CD4-positive, alpha-beta T cell (primary cell): ENCODE data around the gene CELF5. TPM values are rescaled to one million over a fixed set of nuclear protein-coding genes. Genes with fewer than 3 reads are reported as not detected.

Experiments
- ATAC-seq: fragments of 200-7000 bp; cut with Tn5 transposase; one replicate; pipeline ENCODE4 v1.10.0; 2022; ENCODE audit warnings: mild to moderate bottlenecking; ENCODE audit not compliant: poor library complexity
- CTCF ChIA-PET: fragments of 350-600 bp; sonication (Branson Sonifier 250); formaldehyde crosslinking; loops from one replicate; lab custom pipeline; 2021; ENCODE audit warnings: antibody characterized with exemption, inconsistent platforms; lab: Charles Lee
- POLR2A ChIA-PET: fragments of 350-600 bp; sonication (Branson Sonifier 250); formaldehyde crosslinking; loops from one replicate; lab custom pipeline; 2021; ENCODE audit warnings: antibody characterized with exemption, inconsistent platforms; lab: Charles Lee
- DNase-seq, 14 experiments: peaks; one replicate each; pipeline ENCODE4 v3.0.0-alpha.2; 2013 to 2020; ENCODE audit warnings: mixed read lengths in 2 of 14
- H3K27ac ChIP-seq, 2 donors: one replicate each; pipeline versions ENCODE4 v1.5.1 to v1.7.0; 2013; ENCODE audit warnings: low read length in 2 of 2, low read depth in 1 of 2, mild to moderate bottlenecking in 1 of 2
- H3K27me3 ChIP-seq, 2 experiments: 1 replicate in 1 of 2; 2 replicates in 1 of 2; pipeline versions ENCODE4 v1.6.1 to v1.7.0; 2013; ENCODE audit warnings: low read length in 2 of 2, control low read depth in 1 of 2, mild to moderate bottlenecking in 1 of 2, moderate library complexity in 1 of 2; ENCODE audit not compliant: insufficient read depth in 2 of 2, control insufficient read depth in 1 of 2
- H3K36me3 ChIP-seq: one replicate; pipeline ENCODE4 v1.6.1; 2013; ENCODE audit warnings: low read length, control low read depth; ENCODE audit not compliant: insufficient read depth
- H3K4me1 ChIP-seq: one replicate; pipeline ENCODE4 v1.6.1; 2013; ENCODE audit warnings: low read length, control low read depth; ENCODE audit not compliant: insufficient read depth
- H3K4me3 ChIP-seq: one replicate; pipeline ENCODE4 v1.5.1; 2013; ENCODE audit warnings: mild to moderate bottlenecking, low read length, moderate library complexity
- H3K9me3 ChIP-seq, 2 experiments: 1 replicate in 1 of 2; 2 replicates in 1 of 2; pipeline versions ENCODE4 v1.6.1 to v1.7.0; 2013; ENCODE audit warnings: low read length in 2 of 2, mild to moderate bottlenecking in 2 of 2, control low read depth in 1 of 2, moderate library complexity in 1 of 2; ENCODE audit not compliant: control insufficient read depth in 1 of 2, insufficient read depth in 1 of 2
- H3K27ac Mint-ChIP-seq: one replicate; pipeline ENCODE4 v1.8.0; 2020; ENCODE audit warnings: mixed read lengths
- H3K27me3 Mint-ChIP-seq: one replicate; pipeline ENCODE4 v1.8.0; 2021; ENCODE audit warnings: mixed read lengths
- H3K36me3 Mint-ChIP-seq: one replicate; pipeline ENCODE4 v1.8.0; 2021; ENCODE audit warnings: low read depth, mixed read lengths
- H3K4me1 Mint-ChIP-seq: one replicate; pipeline ENCODE4 v1.8.0; 2021; ENCODE audit warnings: low read depth, mixed read lengths
- H3K4me3 Mint-ChIP-seq: one replicate; pipeline ENCODE4 v1.8.0; 2020; ENCODE audit warnings: mild to moderate bottlenecking, mixed read lengths
- H3K9me3 Mint-ChIP-seq: one replicate; pipeline ENCODE4 v1.8.0; 2020; ENCODE audit warnings: mixed read lengths
- CTCF ChIP-seq: fragments of 200-600 bp; IDR thresholded peaks from one replicate; pipeline ENCODE4 v1.8.0; 2022; ENCODE audit warnings: antibody characterized with exemption, mild to moderate bottlenecking
- intact Hi-C, 2 experiments: fragments of 100-400 bp; cut with DNase I in 1 of 2; cut with micrococcal nuclease in 1 of 2; formaldehyde crosslinking; loops; one replicate each; pipeline versions ENCODE4 v1.15.1 to v1.9.0; 2023 to 2025; cut with DNase I, micrococcal nuclease
- total RNA-seq, 174 experiments: library from RNA in 2 of 174; stranded (reverse) in 2 of 174; gene quantifications; one replicate each; pipeline ENCODE4 v1.2.3 and lab custom pipeline; 2021 to 2026

Gene CELF5
- total RNA-seq, 2 experiments from 2014 or later = 0.36 TPM

- Mint-ChIP-seq H3K27ac (no peak overlapping the region), H3K36me3 (no peaks in the 10 kb centered on the region), H3K4me3 (no peak overlapping the region), H3K4me1 (no peaks in the 10 kb centered on the region), H3K9me3 (no peaks in the 10 kb centered on the region), H3K27me3 (peaks cover 39% of the 10 kb centered on the region)
- peak; percentile 9 for TF ChIP-seq CTCF
- Histone ChIP-seq H3K27ac (no peak overlapping the region), H3K27me3 (peaks cover 9 to 16% of the 10 kb centered on the region in 2 experiments), H3K4me1 (no peaks in the 10 kb centered on the region), H3K36me3 (no peaks in the 10 kb centered on the region), H3K9me3 (peaks cover 0 to 18% of the 10 kb centered on the region in 2 experiments), H3K4me3 (no peak overlapping the region)
- ChIA-PET CTCF (no interaction called here), POLR2A (no interaction called here)
- intact Hi-C loops = no loop called here
- no peak for DNase-seq
- ATAC-seq = no peak
Observed at GRCh38 chr19:3310711-3311110, 86.2 kb downstream of the CELF5 start.

GRCh38 chr19:3313199-3313575 is 88.7 kb downstream of the CELF5 start:
- Mint-ChIP-seq H3K4me1 (no peaks in the 10 kb centered on the region), H3K36me3 (no peaks in the 10 kb centered on the region), H3K27me3 (peaks cover 43% of the 10 kb centered on the region), H3K27ac (no peak overlapping the region), H3K4me3 (no peak overlapping the region), H3K9me3 (no peaks in the 10 kb centered on the region)
- ATAC-seq (no peak), DNase-seq (no peak)
- no peak for TF ChIP-seq CTCF
- ChIA-PET CTCF (no interaction called here), POLR2A (no interaction called here)
- Histone ChIP-seq H3K27me3 (peaks cover 7 to 16% of the 10 kb centered on the region in 2 experiments), H3K27ac (no peak overlapping the region), H3K36me3 (no peaks in the 10 kb centered on the region), H3K9me3 (peaks cover 0 to 15% of the 10 kb centered on the region in 2 experiments), H3K4me1 (no peaks in the 10 kb centered on the region), H3K4me3 (no peak overlapping the region)
- intact Hi-C loops = no loop called here

GRCh38 chr19:3314962-3315675 is 90.7 kb downstream of the CELF5 start:
- H3K4me1 Mint-ChIP-seq = no peaks in the 10 kb centered on the region
- POLR2A ChIA-PET = no interaction called here
- Histone ChIP-seq H3K27ac (no peak overlapping the region), H3K27me3 (peaks cover 10 to 16% of the 10 kb centered on the region in 2 experiments), H3K9me3 (peaks cover 0 to 13% of the 10 kb centered on the region in 2 experiments), H3K4me1 (no peaks in the 10 kb centered on the region), H3K4me3 (no peak overlapping the region), H3K36me3 (no peaks in the 10 kb centered on the region)
- TF ChIP-seq CTCF = no peak
- H3K4me3 Mint-ChIP-seq = no peak overlapping the region
- no peaks in the 10 kb centered on the region for H3K9me3 Mint-ChIP-seq
- intact Hi-C loops = no loop called here
- H3K27ac Mint-ChIP-seq = no peak overlapping the region
- ATAC-seq = no peak
- H3K27me3 Mint-ChIP-seq = peaks cover 36% of the 10 kb centered on the region
- no peak for DNase-seq
- no peaks in the 10 kb centered on the region for H3K36me3 Mint-ChIP-seq
- CTCF ChIA-PET = no interaction called here
